T-helper 9 cell (primary cell): ENCODE results near the gene OCA2.
"Not testable (repeated sequence)": the region's sequence is repeated elsewhere in the genome, so short reads cannot be mapped to it uniquely, and the experiment has no call there.

Source experiments
- DNase-seq: peaks from one replicate; pipeline ENCODE4 v3.0.0-alpha.2; 2020

The OCA2 gene

GRCh38 chr15:27767430-27767829 is 331.7 kb downstream of the OCA2 start:
- not testable (repeated sequence) for DNase-seq

GRCh38 chr15:27764339-27764738 is 334.8 kb downstream of the OCA2 start:
- no peak for DNase-seq

- DNase-seq = no peak
Observed at GRCh38 chr15:27763514-27763913, 335.6 kb downstream of the OCA2 start.

GRCh38 chr15:27762471-27762870 is 336.6 kb downstream of the OCA2 start:
- DNase-seq = no peak

- no peak for DNase-seq
Observed at GRCh38 chr15:27757052-27757451, 342.1 kb downstream of the OCA2 start.

GRCh38 chr15:27752691-27753090 is 346.4 kb downstream of the OCA2 start:
- no peak for DNase-seq

- no peak for DNase-seq
Observed at GRCh38 chr15:27747997-27748396, 351.1 kb downstream of the OCA2 start.

GRCh38 chr15:27746401-27746955 is 352.6 kb downstream of the OCA2 start:
- no peak for DNase-seq

- no peak for DNase-seq
Observed at GRCh38 chr15:27744641-27745040, 354.5 kb downstream of the OCA2 start.

GRCh38 chr15:27743638-27744037 is 355.5 kb downstream of the OCA2 start:
- DNase-seq = no peak

- no peak for DNase-seq
Observed at GRCh38 chr15:27742751-27743477, 356.2 kb downstream of the OCA2 start.

GRCh38 chr15:27741226-27741860 is 357.8 kb downstream of the OCA2 start:
- no peak for DNase-seq

- DNase-seq = no peak
Observed at GRCh38 chr15:27734785-27735495, 364.2 kb downstream of the OCA2 start.

GRCh38 chr15:27731776-27732175 is 367.3 kb downstream of the OCA2 start:
- DNase-seq = no peak

- no peak for DNase-seq
Observed at GRCh38 chr15:27730868-27731267, 368.2 kb downstream of the OCA2 start.

- DNase-seq = no peak
Observed at GRCh38 chr15:27725731-27726130, 373.4 kb downstream of the OCA2 start.

GRCh38 chr15:27723821-27724220 is 375.3 kb downstream of the OCA2 start:
- no peak for DNase-seq

GRCh38 chr15:27722102-27722501 is 377.0 kb downstream of the OCA2 start:
- DNase-seq = no peak

GRCh38 chr15:27714675-27715074 is 384.4 kb downstream of the OCA2 start:
- DNase-seq = no peak

- DNase-seq = not testable (repeated sequence)
Observed at GRCh38 chr15:27713850-27714249, 385.3 kb downstream of the OCA2 start.

GRCh38 chr15:27707257-27707656 is 391.9 kb downstream of the OCA2 start:
- no peak for DNase-seq

GRCh38 chr15:27706300-27706699 is 392.8 kb downstream of the OCA2 start:
- DNase-seq = no peak

GRCh38 chr15:27705056-27705455 is 394.1 kb downstream of the OCA2 start:
- no peak for DNase-seq
